Body of pancreas (tissue), 4 donors: Measurements from ENCODE around the gene KRT79. TPM values are rescaled to one million over a fixed set of nuclear protein-coding genes. Genes with fewer than 3 reads are reported as not detected.

Source experiments
- ATAC-seq: fragments of 150-250 bp; one replicate; pipeline ENCODE4 v1.9.1; 2016
- DNase-seq, 4 donors: peaks; one replicate each; pipeline ENCODE4 v3.0.0-alpha.2; 2019
- H3K27ac ChIP-seq, 4 donors: fragments of 200-600 bp; sonication (generic); 1 replicate in 3 of 4; 2 replicates in 1 of 4; pipeline versions ENCODE4 v1.5.1 to v1.6.1; 2016 to 2019; ENCODE audit warnings: mild to moderate bottlenecking in 1 of 4, mixed read lengths in 1 of 4, moderate library complexity in 1 of 4
- H3K27me3 ChIP-seq, 2 donors: fragments of 200-600 bp; sonication (generic); one replicate each; pipeline ENCODE4 v1.6.0; 2016; ENCODE audit warnings: mild to moderate bottlenecking in 1 of 2
- H3K36me3 ChIP-seq, 2 donors: fragments of 200-600 bp; sonication (generic); replicated peaks in 1 of 2; 2 replicates each; pipeline ENCODE4 v1.5.1; 2016; ENCODE audit warnings: low read depth in 2 of 2; ENCODE audit not compliant: insufficient read depth in 1 of 2
- H3K4me1 ChIP-seq: fragments of 200-600 bp; sonication (generic); one replicate; pipeline ENCODE4 v1.6.0; 2016
- H3K4me3 ChIP-seq, 2 donors: fragments of 200-600 bp; sonication (generic); 1 replicate in 1 of 2; 2 replicates in 1 of 2; pipeline ENCODE4 v1.5.1; 2016 to 2019
- H3K9me3 ChIP-seq, 3 donors: fragments of 200-600 bp; sonication (generic); 1 replicate in 2 of 3; 2 replicates in 1 of 3; pipeline ENCODE4 v1.5.1; 2016
- CTCF ChIP-seq, 7 experiments: fragments of 450-650 bp in 4 of 7; fragments of 200-600 bp in 3 of 7; sonication (generic) in 3 of 7; IDR thresholded peaks; one replicate each; pipeline ENCODE4 v1.5.1; 2016 to 2019; ENCODE audit warnings: antibody characterized with exemption in 7 of 7
- POLR2A ChIP-seq, 3 donors: fragments of 450-650 bp; IDR thresholded peaks; one replicate each; pipeline ENCODE4 v1.6.1; 2016; ENCODE audit warnings: antibody characterized with exemption in 3 of 3, mild to moderate bottlenecking in 2 of 3
- WGBS, 2 donors: methylation state at CpG; one replicate each; pipeline ENCODE4 v1.1.5; 2017; 5-methylcytosine and 5-hydroxymethylcytosine counted together
- intact Hi-C: fragments of 100-400 bp; cut with DNase I; formaldehyde crosslinking; loops from one replicate; pipeline ENCODE4 v1.15.1; 2023
- total RNA-seq, 2 donors: library from RNA; depleted of rRNA; stranded (reverse); fragments of >200 nt; gene quantifications; one replicate each; pipeline ENCODE4 v1.1.0, GENCODE V29; 2016

Gene KRT79
- total RNA-seq, 2 donors from 2014 or later, result not detected

DNA sequence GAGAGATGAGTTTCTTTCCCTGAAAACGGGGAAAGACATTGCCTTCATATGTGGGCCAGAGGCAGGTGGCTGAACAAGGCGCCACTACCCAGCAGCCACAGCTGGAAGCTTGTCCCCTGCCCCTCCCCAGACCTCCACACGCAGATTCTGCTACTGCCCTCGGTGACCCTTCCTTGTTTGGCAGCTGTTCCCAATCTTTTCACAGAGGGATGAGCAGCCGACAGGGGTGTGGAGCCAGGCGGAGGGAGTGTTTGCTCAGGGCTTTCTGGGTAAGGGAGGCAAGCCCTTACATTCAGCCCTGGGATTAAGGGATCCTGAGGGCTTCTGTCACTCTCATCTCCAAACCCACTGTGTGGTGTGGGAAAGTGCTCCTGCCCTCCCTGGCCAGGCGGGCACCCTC lies 15.7 kb downstream of the KRT79 start:
- H3K9me3 ChIP-seq, result no peaks in the 10 kb centered on the region
- intact Hi-C loops, result no loop called here
- peaks cover 9% of the 10 kb centered on the region for H3K4me1 ChIP-seq
- H3K27me3 ChIP-seq, result no peaks in the 10 kb centered on the region
- DNase-seq (no peak), ATAC-seq (no peak)
- WGBS, 2 donors, result 65 to 66% methylated on average over 5 to 7 of the region's 7 CpGs
- no peak for TF ChIP-seq POLR2A (IDR thresholded peaks at IDR 0.05)
- TF ChIP-seq CTCF (IDR thresholded peaks at IDR 0.05), result no peak
- H3K27ac ChIP-seq, result no peak overlapping the region
- H3K36me3 ChIP-seq, result no peaks in the 10 kb centered on the region
- no peak overlapping the region for H3K4me3 ChIP-seq

GRCh38 chr12:52817699-52818238 lies 16.3 kb downstream of the KRT79 start:
- Histone ChIP-seq H3K9me3 (no peaks in the 10 kb centered on the region), H3K4me3 (no peak overlapping the region), H3K36me3 (no peaks in the 10 kb centered on the region), H3K27ac (no peak overlapping the region), H3K27me3 (no peaks in the 10 kb centered on the region), H3K4me1 (peaks cover 9% of the 10 kb centered on the region)
- 60% methylated on average over 2 of the region's 2 CpGs for WGBS, 2 donors
- TF ChIP-seq POLR2A (IDR thresholded peaks at IDR 0.05), result no peak
- no peak for TF ChIP-seq CTCF (IDR thresholded peaks at IDR 0.05)
- intact Hi-C loops, result no loop called here
- DNase-seq, result no peak
- ATAC-seq, result no peak

DNA sequence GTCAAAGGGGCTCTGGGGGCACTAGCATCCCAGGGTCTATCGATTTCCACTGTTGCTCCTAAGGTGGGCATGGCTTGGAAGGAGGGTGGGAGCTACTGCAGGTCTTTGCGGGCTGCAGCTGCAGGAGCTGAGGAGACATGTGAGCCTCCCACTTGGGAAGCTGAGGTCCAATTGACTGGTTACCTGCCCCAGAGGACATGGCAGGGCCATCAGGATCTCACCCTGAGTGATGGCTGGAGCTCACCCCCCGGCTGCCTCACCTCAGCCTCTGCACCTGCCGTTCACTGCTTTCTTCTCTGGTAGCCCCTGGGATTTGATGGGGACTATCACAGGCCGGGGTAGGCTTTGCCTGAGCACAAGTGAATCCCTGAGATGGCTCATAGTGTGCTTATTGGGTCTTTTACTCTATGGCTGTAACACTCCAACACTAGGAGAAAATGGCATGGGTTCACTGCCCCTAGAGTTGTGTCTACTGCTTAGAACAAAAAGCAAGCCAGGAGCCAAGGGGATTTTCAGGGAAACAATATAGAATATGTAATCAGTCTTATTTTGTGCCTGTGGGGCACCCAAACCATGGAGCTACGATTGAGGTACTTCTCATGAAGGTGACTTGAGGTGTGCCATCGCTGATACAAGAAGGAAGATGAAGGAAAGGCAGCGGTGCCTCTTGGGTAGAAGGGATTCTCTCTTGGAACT lies 17.0 kb downstream of the KRT79 start:
- ATAC-seq, result no peak
- Histone ChIP-seq H3K27ac (no peak overlapping the region), H3K9me3 (no peaks in the 10 kb centered on the region)

GRCh38 chr12:52815676-52816588 lies 18.2 kb downstream of the KRT79 start:
- 72 to 78% methylated on average over 9 of the region's 9 CpGs for WGBS, 2 donors
- intact Hi-C loops, result no loop called here
- H3K4me3 ChIP-seq, result no peak overlapping the region
- ATAC-seq (no peak), DNase-seq (no peak)
- H3K9me3 ChIP-seq, result no peaks in the 10 kb centered on the region
- no peaks in the 10 kb centered on the region for H3K36me3 ChIP-seq
- no peak overlapping the region for H3K27ac ChIP-seq
- peaks cover 9% of the 10 kb centered on the region for H3K4me1 ChIP-seq
- H3K27me3 ChIP-seq, result no peaks in the 10 kb centered on the region
- TF ChIP-seq POLR2A (IDR thresholded peaks at IDR 0.05), result no peak

More for the DNA sequence above, 17.0 kb downstream of the KRT79 start:
- 66 to 79% methylated on average over 6 to 8 of the region's 8 CpGs for WGBS, 2 donors
- TF ChIP-seq POLR2A (IDR thresholded peaks at IDR 0.05) (no peak), CTCF (IDR thresholded peaks at IDR 0.05) (no peak)
- intact Hi-C loops, result no loop called here
- Histone ChIP-seq H3K36me3 (no peaks in the 10 kb centered on the region), H3K27me3 (no peaks in the 10 kb centered on the region), H3K4me3 (no peak overlapping the region), H3K4me1 (peaks cover 9% of the 10 kb centered on the region)
- DNase-seq, result no peak

- no peak for DNase-seq
- 94% methylated on average over 4 of the region's 4 CpGs for WGBS, 2 donors
- Histone ChIP-seq H3K36me3 (no peaks in the 10 kb centered on the region), H3K9me3 (no peaks in the 10 kb centered on the region), H3K4me1 (peaks cover 9% of the 10 kb centered on the region), H3K27me3 (no peaks in the 10 kb centered on the region), H3K27ac (no peak overlapping the region), H3K4me3 (no peak overlapping the region)
- no peak for ATAC-seq
- intact Hi-C loops, result no loop called here
- no peak for TF ChIP-seq POLR2A (IDR thresholded peaks at IDR 0.05)
- TF ChIP-seq CTCF (IDR thresholded peaks at IDR 0.05), result no peak
Observed at GRCh38 chr12:52815161-52815560, 18.9 kb downstream of the KRT79 start.
